BLaER1 treated with 17β-estradiol and CSF1 and Interleukin-3, amounts not matched to agents 10 nM and 100 nM (cell line): ENCODE results near the gene SRGAP2B.
"Not testable (repeated sequence)": the region's sequence is repeated elsewhere in the genome, so short reads cannot be mapped to it uniquely, and the experiment has no call there.

Experiments used
- H3K27ac ChIP-seq, 11 experiments: shearing (Covaris generic); formaldehyde crosslinking; 2 replicates each; pipeline ENCODE4 v1.8.1; 2022
- H3K27me3 ChIP-seq, 11 experiments: shearing (Covaris generic); formaldehyde crosslinking; 2 replicates each; pipeline ENCODE4 v1.8.1; 2022
- H3K36me3 ChIP-seq, 11 experiments: shearing (Covaris generic); formaldehyde crosslinking; 2 replicates each; pipeline ENCODE4 v1.8.1; 2022
- H3K4me1 ChIP-seq, 10 experiments: shearing (Covaris generic); formaldehyde crosslinking; 2 replicates each; pipeline ENCODE4 v1.8.1; 2022
- H3K4me2 ChIP-seq, 11 experiments: shearing (Covaris generic); formaldehyde crosslinking; 2 replicates each; pipeline ENCODE4 v1.8.1; 2022
- H3K4me3 ChIP-seq, 10 experiments: shearing (Covaris generic); formaldehyde crosslinking; 2 replicates each; pipeline ENCODE4 v1.8.1; 2022
- H3K9ac ChIP-seq, 11 experiments: shearing (Covaris generic); formaldehyde crosslinking; 2 replicates each; pipeline ENCODE4 v1.8.1; 2022
- H3K9me3 ChIP-seq, 11 experiments: shearing (Covaris generic); formaldehyde crosslinking; replicated peaks in 1 of 11; 2 replicates each; pipeline ENCODE4 v1.8.1; 2022
- H4K20me1 ChIP-seq, 11 experiments: shearing (Covaris generic); formaldehyde crosslinking; 2 replicates each; pipeline ENCODE4 v1.8.1; 2022

SRGAP2B gene

DNA sequence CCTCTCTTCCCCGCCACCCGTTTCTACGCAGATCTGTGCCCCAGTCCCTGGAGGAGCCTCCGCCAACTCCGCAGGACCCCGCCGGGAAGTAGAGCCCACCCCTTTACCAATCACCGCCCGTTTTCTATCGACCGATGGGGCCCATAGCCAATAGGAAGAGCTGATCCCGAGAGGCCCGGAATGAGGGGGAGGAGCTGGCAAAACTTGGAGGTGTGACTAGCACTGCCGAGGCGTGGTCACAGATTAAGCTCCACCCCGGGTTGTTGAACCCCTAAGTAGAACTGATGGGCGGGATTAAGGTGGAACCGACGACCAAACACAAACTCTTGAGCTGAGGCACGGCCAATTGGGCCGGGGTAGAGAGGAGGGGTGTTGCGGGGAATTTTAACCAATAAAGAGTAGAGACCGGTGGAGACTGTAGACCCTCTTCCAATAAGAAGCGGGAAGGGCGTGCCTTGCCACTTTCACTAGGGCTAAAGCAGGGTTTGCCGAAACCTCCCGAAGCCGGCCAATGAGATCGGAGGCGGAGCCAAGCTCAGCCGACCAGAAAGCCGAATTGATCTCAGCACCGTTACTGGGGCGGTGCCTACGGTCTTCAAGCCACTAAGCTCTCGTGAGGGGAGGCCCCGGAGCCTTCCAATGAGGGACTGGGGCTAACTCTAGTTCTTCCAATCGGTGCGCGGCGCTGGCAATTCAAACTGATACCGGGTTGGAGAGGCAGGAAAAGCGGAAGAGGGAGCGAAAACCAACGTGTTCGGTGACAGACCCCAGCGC lies at the start of gene SRGAP2B, which contains the start of gene FAM72D:
SRGAP2B (minus strand) TSS at position 45 of the 774 bp plus-strand sequence. CDS start 2,427 bp downstream, outside the sequence.
FAM72D (plus strand) TSS at position 691 of the 774 bp plus-strand sequence. CDS start 874 bp downstream, outside the sequence.
- not testable (repeated sequence) for H3K9me3 ChIP-seq, H3K27me3 ChIP-seq, H3K36me3 ChIP-seq, H3K4me1 ChIP-seq, H4K20me1 ChIP-seq
- Histone ChIP-seq H3K4me3 (peak within 1 kb of the TSS; percentile 41 to 66 (median 56); a peak in 19 of 20 replicates), H3K9ac (peak within 1 kb of the TSS in 9 of 11 experiments; percentile 54 to 70 (median 65); a peak in 15 of 22 replicates), H3K4me2 (peak within 1 kb of the TSS in 4 of 11 experiments; percentile 33 to 47 (median 41); a peak in 4 of 22 replicates), H3K27ac (peak within 1 kb of the TSS in 5 of 11 experiments; percentile 41 to 66 (median 53); a peak in 8 of 22 replicates)

DNA sequence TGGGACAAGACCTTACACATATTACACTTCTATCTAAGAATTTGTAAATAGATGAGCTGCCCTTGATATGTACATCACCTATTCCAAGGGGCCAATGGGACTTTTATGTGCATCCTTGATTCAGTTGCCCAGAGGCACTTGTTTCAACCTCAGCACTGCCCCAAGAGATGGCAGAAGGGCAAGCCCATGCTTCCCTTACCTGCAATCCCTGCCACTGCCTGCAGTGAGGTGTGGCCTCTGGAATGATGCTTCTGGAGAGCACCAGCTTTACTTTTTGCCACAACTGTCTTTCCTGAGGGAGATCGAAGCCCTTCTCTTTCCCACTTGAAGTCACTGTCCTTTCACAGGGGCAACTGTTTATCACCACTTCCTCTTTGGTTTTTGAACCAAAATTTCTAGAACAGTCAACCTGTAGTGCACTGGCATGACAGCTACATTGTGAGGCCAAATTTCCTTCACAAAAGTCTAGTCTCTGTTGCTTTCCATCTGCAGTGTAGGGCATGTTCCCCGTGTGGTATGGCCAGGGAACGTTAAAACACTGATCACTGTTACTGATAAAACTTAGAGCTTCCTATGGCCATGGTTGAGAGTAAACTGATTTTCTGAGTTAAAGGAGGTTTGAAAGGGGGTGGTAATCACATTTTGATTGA lies 49.3 kb upstream of the SRGAP2B start:
- not testable (repeated sequence) for H3K9ac ChIP-seq, H4K20me1 ChIP-seq, H3K4me3 ChIP-seq, H3K9me3 ChIP-seq, H3K4me1 ChIP-seq, H3K27me3 ChIP-seq, H3K36me3 ChIP-seq, H3K4me2 ChIP-seq, H3K27ac ChIP-seq

- H3K9ac ChIP-seq, H3K4me1 ChIP-seq, H3K9me3 ChIP-seq, H4K20me1 ChIP-seq, H3K4me2 ChIP-seq, H3K36me3 ChIP-seq, H3K4me3 ChIP-seq, H3K27ac ChIP-seq, H3K27me3 ChIP-seq: not testable (repeated sequence)
Measured at GRCh38 chr1:145140549-145140948, 45.4 kb upstream of the SRGAP2B start.

DNA sequence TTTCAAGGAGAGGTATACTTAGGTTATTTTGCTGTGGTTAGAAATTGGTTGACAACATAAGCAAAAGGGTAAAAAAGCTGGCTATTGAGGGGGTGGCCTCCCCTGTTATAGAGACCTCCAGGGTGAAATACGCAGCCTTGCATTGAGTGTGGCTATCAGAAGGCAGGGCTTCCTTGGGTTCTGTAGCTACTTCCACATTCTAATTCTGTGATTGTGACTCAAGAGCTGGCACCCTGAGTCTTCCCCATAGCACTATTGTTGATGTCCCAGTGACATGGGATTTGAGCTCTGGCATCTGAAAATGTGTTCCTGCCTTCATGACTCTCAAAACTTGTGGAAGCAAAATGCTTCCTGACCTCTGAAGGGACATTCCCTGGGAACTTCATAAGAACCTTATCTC lies 39.3 kb upstream of the SRGAP2B start:
- not testable (repeated sequence) for H3K9me3 ChIP-seq, H3K36me3 ChIP-seq, H3K4me1 ChIP-seq, H3K27ac ChIP-seq, H3K4me3 ChIP-seq, H3K9ac ChIP-seq, H4K20me1 ChIP-seq, H3K4me2 ChIP-seq, H3K27me3 ChIP-seq

DNA sequence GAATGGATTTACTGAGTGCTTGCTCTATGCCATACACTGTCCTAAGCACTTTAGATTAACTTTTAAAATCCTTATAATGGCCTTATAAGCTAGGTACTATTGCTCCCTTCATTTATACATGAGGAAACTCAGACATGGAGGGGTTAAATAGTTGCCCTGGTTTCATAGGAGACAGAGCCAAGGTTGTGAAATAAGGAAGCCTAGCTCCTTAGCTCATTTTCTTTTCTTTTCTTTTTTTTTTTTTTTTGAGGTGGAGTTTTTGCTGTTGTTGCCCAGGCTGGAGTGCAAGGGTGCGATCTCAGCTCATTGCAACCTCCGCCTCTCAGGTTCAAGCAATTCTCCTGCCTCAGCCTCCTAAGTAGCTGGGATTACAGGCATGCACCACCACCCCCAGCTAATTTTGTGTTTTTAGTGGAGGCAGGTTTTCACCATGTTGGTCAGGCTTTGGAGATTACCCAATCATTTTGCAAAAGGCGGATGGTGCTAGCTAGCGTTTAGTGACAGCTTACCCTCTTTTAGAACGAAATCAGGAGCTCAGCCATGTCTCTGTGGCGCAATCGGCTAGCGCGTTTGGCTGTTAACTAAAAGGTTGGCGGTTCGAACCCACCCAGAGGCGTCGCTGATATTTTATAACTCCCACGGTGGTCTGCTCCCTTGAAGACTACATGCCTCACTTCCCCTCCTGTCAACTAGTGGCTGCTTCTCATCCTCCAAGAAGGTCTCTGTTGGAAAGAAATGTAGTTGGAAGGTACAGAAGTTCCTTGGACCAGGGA lies 33.8 kb upstream of the SRGAP2B start:
- H3K9ac ChIP-seq, H3K27ac ChIP-seq, H4K20me1 ChIP-seq, H3K4me1 ChIP-seq, H3K36me3 ChIP-seq, H3K4me2 ChIP-seq, H3K27me3 ChIP-seq, H3K4me3 ChIP-seq, H3K9me3 ChIP-seq: not testable (repeated sequence)

DNA sequence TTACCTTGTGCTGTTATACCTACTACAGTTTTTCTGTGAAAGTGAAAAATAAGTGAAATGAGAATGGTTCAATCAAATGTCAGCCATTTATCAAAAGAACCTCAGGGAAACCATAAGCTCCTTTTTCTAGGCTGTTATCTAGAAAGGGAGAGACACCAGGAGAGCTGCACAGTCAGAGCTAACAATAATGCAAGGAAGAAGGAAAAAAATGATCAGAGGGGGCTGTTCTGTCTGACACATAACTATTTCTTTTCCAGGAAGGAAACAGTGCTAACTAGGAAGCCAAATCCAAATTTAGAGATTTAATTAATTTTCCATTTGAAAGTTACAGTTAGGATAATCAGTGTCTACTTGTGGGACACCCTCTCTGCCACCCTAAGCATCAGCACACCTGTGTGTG lies 32.0 kb upstream of the SRGAP2B start:
- not testable (repeated sequence) for H3K27me3 ChIP-seq, H3K36me3 ChIP-seq, H3K27ac ChIP-seq, H3K4me2 ChIP-seq, H3K9ac ChIP-seq, H3K4me3 ChIP-seq, H4K20me1 ChIP-seq, H3K4me1 ChIP-seq, H3K9me3 ChIP-seq

DNA sequence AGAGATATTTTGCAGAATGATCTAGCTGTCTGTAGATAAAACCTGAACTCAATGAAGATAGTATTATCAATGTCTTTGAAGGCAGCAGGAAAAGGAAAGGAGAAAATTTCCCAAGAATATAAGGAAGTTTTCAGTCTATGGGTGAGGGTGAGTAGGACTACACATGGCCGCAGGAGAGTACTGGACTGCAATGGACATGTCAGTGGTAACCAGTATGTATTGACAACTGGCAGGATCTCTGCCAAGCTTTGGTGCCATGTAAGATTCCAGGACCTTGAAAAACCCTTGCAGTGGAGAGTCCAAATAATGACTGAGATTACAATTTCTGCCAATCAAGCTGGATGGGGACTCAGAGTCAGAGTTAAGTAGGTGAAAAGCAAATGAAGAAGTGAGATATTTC lies 30.0 kb upstream of the SRGAP2B start:
- H3K4me1 ChIP-seq, H3K9me3 ChIP-seq, H3K9ac ChIP-seq, H3K4me3 ChIP-seq, H3K36me3 ChIP-seq, H4K20me1 ChIP-seq, H3K4me2 ChIP-seq, H3K27me3 ChIP-seq, H3K27ac ChIP-seq: not testable (repeated sequence)

GRCh38 chr1:145123992-145124641 lies 29.0 kb upstream of the SRGAP2B start:
- H3K9ac ChIP-seq, H3K27ac ChIP-seq, H3K27me3 ChIP-seq, H3K36me3 ChIP-seq, H3K4me2 ChIP-seq, H3K4me1 ChIP-seq, H3K9me3 ChIP-seq, H4K20me1 ChIP-seq, H3K4me3 ChIP-seq: not testable (repeated sequence)

DNA sequence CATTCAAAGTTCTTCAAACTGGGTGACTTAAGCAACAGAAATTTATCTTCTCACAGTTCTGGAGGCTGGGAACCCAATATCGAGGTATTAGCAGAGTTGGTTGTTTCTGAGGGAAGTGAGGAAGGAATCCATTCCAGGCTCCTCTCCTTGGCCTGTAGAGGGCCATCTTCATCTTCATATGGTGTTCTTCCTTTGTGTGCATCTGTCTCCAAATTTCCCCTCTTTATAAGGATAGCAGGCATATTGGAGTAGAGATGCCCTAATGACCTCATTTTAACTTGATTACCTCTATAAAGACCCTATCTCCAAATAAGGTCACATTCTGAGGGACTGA lies 27.9 kb upstream of the SRGAP2B start:
- not testable (repeated sequence) for H3K9me3 ChIP-seq, H3K27me3 ChIP-seq, H3K9ac ChIP-seq, H3K4me3 ChIP-seq, H3K4me1 ChIP-seq, H3K27ac ChIP-seq, H3K36me3 ChIP-seq, H4K20me1 ChIP-seq, H3K4me2 ChIP-seq

DNA sequence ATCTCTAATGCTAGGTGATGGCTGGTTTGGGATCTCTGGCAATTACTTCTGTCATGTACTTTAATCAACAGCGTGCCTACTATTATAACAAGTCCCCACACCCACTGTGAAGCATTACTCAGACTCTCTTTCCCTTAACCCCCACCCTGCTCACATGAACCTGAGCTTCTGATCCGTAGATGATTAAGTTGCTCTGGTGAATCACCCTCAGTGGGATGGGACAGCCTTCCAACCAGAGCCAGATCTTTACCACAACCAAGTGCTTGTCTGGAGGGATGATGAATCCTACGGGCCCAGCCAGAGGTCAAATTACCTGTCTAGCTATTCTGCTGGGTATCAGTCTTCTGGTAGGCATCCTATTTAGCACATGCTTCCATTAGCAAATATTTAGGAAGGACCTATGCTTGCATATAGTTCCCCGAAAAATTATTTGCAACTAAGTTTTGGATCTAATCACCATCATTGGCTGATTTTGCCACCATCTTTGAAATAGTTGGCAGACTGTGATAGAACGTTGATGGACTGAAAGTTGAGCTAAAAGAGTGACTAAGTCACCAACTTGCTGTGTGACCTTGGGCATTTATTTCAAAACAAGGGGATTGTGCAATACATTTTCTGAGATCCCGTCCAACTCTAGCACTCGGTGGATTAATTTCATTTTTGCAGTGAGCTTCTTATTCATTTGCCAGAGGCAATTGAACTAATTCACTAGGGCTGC lies 27.4 kb upstream of the SRGAP2B start:
- not testable (repeated sequence) for H3K36me3 ChIP-seq, H3K4me3 ChIP-seq, H4K20me1 ChIP-seq, H3K9me3 ChIP-seq, H3K4me1 ChIP-seq, H3K27me3 ChIP-seq, H3K9ac ChIP-seq, H3K27ac ChIP-seq, H3K4me2 ChIP-seq

DNA sequence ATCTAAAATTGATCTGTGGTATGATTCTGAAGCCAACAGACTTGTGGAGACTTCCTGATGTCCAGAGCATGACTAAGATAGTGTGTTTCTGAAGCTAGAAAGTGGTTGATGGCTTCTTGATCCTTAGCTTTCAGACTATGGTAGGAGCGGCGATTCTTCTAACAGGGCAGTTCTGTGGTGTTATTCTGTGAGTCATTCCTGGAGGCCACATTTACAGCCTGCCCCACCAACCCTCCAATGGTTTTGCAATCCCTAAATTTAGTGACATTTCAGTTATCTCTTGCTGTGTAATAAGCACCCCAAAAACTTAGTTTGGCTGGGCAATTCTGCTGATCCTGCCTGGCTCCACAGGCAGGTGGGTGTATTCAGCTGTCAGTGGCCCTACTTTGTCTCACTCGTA lies 24.7 kb upstream of the SRGAP2B start:
- H3K4me1 ChIP-seq, H3K27me3 ChIP-seq, H3K36me3 ChIP-seq, H3K27ac ChIP-seq, H3K9ac ChIP-seq, H3K4me2 ChIP-seq, H3K4me3 ChIP-seq, H3K9me3 ChIP-seq, H4K20me1 ChIP-seq: not testable (repeated sequence)

GRCh38 chr1:145115587-145116493 lies 20.7 kb upstream of the SRGAP2B start:
- H3K36me3 ChIP-seq, H3K4me1 ChIP-seq, H4K20me1 ChIP-seq, H3K27me3 ChIP-seq, H3K4me3 ChIP-seq, H3K9ac ChIP-seq, H3K27ac ChIP-seq, H3K4me2 ChIP-seq, H3K9me3 ChIP-seq: not testable (repeated sequence)
